Measurements from ENCODE around the gene CPAMD8.
A peak's percentile ranks its signal among the peaks of the same experiment; 100 is the strongest.

Gene CPAMD8

DNA sequence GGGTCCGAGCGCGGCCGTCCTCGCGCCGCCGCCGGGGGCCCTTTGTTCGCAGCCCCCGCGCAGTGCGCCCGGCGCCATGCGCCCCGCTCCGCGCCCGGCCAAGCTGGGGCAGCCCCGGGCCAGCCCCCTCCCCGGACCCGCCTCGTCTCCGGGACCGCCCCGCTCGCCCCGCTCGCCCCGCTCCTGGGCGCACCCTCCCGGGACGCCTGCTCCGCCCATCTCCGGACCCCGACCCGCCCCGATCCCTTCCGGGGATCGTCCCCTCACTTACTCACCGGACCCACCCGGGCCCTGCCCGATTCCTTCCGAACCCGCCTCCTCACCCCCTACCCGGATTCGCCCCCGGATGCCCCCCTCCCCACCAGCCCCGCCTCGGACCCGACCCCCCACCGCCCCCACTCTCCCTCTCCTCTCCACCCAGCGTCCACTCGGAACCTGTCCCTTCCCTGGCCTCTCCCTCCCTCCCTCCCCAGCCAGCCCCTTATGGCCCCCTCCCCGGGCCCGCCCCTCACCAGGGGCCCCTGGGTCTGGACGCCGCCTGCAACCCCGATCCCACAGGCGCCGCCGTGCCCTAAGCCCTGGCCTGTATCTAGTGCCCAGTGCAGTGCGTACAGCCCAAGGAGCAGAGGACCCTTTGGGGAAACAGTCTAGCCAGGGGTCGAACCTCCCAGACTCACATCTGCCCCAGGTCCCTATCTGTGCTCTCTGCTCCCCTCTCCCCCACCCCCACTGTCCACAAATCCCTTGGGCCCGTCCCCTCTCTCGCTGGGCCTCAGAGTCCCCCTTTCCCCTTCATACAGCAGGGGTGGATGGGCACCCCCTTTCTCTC, at the start of gene CPAMD8:
CPAMD8 (minus strand) TSS at position 105 of the 829 bp plus-strand sequence. CDS start 168 bp downstream, outside the sequence.
- DNase-seq = no peak

DNA sequence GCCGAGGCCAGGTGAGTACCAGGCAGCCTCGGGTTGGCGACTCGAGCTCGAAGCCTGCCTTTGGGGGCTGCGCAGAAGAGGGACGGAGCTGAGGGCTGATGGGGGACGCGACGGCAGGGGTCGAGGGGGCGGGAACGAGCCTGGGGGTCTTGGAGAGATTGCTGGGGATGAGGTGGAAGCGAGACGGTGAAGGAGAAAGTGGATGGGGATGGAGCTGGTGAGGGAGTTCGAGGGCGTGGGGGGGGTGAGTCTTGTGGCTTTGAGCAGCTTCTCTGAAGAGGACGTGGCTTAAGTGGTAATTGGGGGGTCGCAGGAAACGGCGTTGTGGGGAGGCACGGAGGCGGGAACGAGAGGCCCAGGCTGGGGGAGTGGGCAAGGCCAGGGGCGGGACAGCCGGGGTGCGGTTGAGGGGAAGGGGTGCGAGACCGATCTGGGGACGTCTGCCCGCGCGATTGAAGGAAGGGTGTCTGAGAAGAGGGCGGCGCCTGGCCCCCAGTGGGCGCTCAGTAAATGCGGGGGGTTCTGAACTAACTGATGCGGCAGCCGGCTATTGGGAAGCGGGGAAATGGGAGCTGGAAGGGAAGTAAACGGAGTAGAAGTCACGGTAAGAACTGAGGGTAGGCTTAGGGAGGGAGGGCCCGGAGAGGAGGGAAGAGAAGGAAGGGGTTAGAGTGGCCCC, 49.4 kb upstream of the CPAMD8 start:
- DNase-seq = peak in 2 of 3 experiments; percentile 62 to 73

DNA sequence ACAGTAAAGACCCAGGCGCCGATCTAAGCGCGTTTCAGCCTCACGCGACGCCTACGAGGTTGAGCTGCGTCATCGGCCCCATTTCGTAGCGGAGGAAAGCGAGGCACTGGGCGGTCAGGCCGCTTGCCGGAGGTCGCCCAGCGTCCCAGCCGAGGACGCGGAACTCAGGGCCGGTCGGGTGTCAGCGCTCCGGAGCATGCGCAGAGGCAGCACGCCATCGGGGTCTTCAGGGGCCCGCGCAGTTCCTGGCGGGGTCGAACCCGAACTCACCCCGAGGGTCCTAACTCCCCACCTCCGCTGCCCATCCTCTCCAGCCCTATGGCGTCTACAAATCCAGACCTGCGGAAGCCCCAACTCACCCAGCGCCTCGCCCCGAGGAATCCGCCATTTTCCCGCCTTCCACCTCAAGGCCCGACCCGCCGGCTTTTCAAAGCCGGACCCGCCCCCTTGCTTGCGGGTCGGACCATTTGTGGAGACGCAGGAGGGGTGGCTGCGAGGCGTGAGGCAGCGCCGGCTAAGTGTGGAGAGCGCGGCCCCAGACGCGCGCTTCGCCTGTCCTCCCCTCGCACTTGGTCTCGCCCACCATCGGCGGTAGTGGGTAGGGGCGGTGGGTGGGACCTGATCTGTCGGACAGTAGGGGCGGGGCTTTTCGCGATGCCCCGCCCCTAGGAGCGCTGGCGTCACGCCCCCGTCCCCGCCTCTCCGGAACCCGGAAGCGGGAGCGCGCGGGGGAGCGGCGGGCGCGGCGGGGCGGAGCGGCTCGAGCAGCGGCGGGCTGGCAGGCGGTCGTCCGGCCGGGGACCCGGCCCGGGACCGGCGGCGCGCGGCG, 48.6 kb upstream of the CPAMD8 start, which contains the start of the genes HAUS8 and MYO9B:
HAUS8 (minus strand) TSS at position 418 of the 829 bp plus-strand sequence; CDS start at position 388, 30 bp downstream.
MYO9B (plus strand) TSS at position 743 of the 829 bp plus-strand sequence. CDS start 25,941 bp downstream, outside the sequence.
- DNase-seq = peak; percentile 95 to 99 (median 98)

DNA sequence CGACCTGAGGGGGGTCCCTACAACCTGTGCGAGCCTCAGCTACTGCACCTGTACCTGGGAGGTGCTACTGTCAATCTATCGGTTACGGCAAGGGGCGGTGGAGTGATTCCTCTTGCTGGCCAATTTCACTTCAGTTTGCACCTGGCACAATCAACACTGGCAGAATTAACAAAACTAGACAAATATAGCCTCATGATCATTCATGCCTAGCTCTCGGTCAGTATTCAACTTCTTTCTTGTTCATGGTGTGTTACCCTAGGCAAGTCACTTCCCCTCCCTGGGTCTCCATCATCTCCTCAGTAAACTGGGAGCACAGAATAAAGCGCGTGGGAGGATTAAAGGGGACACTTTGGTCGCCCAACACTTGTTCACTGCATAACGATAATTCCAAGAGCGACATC, 48.0 kb upstream of the CPAMD8 start:
- no peak for DNase-seq

DNA sequence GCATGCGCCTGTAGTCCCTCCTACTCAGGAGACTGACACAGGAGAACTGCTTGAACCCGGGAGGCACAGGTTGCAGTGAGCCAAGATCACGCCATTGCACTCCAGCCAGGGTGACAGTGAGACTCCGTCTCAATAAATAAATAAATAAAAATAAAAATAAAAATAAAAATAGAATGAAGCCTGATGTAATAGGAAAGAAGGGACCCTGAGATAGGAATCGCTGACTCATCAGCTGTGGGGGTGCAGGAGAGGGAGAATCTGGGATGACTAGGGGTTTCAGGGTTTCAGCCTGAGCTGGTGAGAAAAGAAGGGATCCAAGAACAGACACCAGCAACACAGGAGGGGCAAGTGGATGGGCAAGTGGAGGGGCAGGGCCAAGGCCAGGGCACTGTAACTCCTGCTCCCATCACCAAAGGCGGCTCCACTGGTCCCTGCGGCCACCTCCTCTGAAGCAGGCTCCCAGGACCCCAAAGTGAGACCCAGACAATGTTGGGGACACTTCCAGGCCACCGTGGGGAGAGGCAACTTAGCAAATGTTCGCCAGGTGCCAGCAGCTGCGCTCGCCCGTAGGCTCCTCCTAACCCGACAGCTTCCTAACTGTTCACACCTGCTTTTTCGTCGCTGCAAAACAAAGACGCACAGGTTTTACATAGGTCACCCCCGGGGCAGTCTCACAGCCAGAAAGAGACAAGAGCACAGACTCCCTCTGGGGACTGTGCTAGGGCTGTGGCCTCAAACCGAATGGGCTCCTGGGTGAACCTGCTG, 47.4 kb upstream of the CPAMD8 start:
- peak in 2 of 3 experiments; percentile 84 to 93 for DNase-seq

DNA sequence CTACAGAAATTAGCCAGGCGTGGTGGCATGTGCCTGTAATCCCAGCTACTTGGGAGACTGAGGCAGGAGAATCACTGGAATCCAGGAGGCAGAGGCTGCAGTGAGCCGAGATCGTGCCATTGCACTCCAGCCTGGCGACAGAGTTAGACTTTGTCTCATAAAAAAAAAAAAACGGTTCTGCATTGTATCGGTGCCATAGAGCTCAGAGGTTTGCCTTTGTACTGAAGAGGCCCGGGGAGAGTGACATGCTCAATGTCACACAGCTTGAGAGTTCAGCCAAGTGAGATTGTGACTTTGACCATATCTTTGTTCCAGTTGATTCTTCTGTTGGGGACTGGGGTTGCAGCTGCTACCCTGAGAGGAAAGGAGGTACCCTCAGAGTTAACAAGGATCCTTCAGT, 44.3 kb upstream of the CPAMD8 start:
- no peak for DNase-seq

DNA sequence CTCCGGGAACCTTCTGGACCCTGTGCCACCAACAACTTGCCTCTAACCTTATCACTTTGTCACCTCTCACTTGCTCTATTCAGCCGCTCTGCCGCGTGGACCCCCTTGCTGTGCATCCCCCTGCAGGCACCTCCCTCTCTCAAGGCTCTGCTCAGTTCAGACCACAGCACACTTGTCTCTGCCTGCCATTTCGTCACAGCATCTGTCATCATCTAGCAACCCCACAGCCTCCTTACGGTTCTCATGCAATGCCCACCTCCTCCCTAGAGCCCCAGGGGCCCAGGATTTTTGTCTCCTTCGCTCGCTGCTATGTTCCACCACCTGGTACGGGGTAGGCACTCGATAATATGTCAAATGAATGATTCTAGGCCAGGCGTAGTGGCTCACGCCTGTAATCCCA, 43.8 kb upstream of the CPAMD8 start:
- DNase-seq = no peak

DNA sequence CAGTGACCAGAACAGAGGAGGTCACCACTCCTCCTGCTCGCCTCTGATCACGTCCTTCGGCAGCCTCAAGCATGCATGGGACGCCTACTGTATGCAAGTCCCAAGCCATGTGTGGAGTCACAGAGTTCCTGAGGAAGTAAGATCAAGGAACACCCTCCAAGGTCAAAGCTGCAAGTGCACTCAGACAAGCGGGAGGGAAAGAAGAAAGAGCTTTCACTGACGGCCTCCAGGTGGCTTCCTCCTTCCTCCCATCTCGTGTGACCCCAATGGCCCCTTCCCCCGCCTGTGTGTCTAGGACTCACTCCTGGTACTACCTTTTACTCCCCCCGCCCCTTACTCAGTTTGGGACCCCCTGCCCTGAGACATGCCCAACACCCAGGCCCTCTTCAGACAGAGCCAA, 42.6 kb upstream of the CPAMD8 start:
- DNase-seq = no peak

DNA sequence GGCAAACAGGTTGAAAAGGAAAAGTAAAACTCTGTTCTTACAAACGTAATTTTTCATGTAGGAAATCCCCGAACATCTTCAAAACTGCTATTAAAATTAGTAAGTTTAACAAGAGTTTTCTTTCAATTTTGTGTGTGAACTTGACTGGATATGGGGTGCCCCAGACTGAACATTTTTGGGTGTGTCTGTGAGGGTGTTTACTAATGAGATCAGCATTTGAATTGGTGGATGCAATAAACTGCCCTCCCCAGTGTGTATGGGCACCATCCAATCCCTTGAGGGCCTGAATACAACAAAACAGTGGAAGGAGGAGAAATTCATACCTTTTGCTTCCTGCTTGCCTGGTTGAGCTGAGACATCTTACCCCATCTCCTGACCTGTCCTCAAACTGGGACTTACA, 36.8 kb upstream of the CPAMD8 start:
- no peak for DNase-seq

DNA sequence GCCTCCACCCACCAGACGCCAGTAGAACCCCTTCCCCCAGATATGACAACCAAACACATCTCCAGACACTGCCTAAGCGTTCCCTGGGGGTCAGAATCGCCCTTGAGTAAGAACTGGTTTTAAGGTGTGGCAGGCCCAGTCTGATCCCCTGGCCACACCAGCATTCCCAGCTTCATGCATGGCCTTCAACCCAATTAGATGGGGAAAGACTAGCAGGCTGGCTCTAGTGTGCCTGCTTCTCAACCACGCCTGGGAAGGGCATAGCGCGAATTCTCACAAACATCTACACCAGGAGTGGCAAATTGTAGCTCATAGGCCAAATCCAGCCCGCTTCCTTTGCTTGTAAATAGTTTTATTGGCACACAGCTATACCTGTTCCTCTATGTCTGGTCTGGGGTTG, 35.1 kb upstream of the CPAMD8 start:
- DNase-seq = no peak

DNA sequence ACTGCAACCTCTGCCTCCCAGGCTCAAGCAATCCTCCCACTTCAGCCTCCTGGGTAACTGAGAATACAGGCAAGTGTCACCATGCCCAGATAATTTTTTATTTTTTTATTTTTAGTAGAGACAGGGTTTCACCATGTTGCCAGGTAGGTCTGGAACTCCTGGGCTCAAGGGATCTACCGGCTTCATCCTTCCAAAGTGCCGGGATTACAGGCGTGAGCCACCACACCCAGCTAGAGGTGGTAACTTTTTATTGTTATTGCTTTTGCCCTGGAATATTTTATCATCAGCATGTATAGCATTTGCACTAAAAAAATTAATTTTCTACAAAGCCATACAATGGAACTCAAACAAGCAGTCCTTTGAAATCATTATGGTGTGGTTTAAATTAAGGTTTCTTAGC, 34.6 kb upstream of the CPAMD8 start:
- DNase-seq = no peak

DNA sequence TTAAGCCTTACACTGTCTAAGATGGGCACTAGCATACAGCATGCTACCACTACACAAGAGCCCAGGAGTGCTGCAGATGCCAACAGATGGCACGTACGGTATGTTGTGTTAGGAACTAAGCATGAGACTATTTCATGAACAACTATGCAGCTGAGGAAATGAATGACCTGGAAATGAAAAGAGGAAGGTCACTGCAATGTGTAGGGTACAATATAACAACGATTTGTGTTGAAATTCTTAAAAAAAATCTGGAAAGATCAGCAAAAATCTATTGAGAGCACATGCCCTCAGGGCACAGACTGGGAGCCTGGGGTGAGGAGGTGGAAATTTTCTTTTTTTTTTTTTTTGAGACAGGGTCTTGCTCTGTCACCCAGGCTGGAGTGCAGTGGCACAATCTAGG, 34.2 kb upstream of the CPAMD8 start:
- no peak for DNase-seq

DNA sequence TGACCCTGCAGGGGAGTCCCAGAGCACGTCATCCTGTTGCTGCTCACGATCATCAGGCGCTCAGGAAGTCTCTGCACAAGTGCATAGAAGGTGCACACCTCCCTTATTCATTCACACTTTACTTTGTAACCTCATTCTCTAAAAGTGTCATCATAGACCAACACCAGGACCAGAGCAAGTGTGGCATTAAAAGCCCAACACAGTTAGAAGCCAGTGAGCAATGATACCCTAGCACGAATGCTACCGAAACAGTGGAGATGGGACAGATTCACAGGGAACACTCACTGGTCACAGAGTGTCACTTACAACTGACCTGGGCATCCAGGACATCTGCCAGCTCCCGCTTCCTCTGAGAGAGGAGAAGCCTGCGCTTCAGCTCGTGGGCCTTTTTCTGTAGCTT, 31.6 kb upstream of the CPAMD8 start:
- peak in 2 of 3 experiments; percentile 43 to 54 for DNase-seq

DNA sequence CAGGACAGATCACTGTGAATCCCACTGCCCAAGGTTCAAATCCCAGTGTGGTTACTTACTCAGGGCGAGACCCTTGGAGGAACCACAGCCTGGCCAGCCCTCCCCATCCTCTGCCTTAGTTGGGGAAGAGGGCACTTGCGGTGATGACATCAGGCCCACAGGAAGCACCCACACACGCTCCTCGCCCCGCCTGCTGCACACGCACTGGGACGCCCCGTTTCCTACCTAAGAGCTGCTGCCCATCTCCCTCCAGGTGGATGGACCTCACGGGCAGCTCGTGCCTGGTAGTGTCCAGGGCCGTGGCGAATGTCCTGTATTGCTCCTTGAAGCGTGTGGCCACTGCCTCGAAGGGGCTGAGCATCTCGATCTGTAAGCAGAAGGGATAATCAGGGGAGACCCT, 29.0 kb upstream of the CPAMD8 start:
- DNase-seq = no peak

DNA sequence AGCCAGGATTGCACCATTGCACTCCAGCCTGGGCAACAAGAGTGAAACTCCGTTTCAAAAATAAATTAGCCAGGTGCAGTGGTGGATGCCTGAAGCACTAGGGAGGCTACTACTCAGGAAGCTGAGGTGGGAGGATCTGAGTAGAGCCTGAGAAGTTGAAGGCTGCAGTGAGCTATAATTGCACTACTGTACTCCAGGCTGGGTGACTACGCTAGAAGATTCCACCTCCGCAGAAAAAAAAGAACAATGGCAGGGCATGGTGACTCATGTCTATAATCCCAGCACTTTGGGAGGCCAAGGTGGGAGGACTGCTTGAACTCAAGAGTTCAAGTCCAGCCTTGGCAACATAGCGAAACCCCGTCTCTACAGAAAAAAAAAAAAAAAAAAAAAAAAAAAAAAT, 28.1 kb upstream of the CPAMD8 start:
- DNase-seq = no peak

DNA sequence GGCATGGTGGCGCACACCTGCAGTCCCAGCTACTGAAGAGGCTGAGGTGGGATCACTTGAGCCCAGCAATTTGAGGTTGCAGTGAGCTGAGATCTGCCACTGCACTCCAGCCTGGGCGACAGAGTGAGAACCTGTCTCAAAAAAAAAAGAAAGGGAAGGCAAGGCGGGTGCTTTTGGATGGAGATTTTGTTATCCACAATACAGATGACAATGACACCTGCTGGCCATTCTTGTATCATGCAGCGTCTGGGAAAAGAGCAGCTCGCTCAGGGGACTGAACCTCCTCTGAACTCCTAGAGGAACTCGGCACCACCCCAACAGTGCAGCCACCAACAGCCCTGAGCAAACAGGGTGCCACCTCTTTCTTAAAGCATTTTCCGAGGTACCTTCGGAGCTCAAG, 25.8 kb upstream of the CPAMD8 start:
- peak in 1 of 3 experiments; percentile 42 for DNase-seq

DNA sequence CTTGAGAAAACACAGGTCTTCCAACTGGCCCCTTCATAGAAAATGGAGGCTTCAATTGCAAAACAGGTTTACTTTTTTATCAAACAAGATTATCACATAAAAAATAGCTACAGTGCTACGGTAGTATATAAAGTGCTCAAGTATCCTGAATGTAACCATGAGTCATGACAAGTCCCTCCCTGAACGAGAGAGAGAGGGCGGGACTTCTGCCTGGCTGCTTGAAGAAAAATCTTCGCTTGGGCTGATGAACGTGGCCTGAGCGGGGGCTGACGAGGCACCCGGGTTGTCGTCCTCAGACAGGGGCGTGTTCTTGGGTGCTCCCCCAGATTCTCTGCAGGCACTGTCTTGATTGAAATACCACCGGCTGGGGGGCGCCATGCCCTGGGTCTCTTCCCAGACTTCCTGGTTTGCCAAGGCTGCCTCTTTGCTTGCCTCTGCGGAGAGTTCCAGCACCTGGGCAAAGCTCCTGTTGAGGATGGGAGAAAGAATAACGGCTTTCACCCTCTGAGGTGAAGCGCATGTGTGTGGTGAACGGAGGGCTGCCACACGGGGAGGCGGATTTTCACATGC, 23.2 kb upstream of the CPAMD8 start:
- DNase-seq = no peak

DNA sequence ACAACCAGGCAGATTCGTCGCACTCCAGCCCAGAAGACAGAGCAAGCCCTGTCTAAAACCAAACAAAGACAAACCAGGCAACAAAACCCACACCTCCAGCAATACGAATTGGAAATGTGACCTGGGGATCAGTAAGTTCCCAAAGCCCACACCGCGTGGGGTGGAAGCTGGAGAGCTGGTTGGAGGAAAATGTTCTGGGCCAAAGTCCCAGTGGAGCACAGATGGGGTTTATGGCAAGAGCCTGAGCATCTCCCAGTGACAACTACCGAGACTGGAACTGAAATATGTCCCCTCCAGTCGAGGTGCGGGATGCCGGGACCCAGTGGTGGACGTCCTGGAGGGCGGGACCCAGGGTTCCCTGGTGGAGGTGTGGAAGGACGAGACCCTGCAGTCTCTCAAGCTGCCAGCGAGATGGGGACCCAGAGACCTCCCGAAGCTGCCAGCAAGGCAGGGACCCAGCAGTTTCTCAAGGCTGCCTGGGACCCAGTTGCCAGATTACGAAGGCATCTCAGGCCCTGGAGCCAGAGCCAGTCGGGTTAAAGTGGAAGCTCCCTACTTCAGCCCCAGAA, 22.4 kb upstream of the CPAMD8 start:
- DNase-seq = no peak

DNA sequence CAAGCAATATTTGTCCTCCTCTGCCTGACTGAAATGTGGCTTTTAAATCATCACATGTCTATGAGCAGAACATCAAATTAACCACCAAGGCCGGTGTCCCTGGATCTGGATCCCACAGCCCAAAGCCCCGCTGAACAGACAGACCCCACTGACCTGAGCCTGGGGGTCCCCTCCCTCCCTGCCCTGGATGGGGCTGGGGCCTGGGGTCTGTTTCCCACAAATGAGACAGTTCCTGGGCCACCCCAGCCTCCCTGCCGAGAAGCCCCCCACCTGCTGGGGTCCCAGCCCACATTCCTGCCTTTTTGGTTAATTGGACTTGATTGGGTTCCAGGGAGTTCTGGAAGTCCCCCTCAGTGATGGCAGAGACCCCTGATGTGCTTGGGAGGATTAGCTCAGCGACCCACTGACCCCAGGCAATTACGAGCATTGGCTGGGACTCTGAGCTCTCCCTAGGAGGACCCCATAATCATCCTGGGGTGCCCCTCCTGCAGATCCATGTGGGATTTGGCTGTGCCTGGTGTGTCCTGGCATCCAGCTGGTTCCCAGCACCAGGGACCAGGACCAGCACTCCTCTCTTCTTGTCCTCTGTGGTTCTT, 19.4 kb upstream of the CPAMD8 start:
- DNase-seq = no peak

DNA sequence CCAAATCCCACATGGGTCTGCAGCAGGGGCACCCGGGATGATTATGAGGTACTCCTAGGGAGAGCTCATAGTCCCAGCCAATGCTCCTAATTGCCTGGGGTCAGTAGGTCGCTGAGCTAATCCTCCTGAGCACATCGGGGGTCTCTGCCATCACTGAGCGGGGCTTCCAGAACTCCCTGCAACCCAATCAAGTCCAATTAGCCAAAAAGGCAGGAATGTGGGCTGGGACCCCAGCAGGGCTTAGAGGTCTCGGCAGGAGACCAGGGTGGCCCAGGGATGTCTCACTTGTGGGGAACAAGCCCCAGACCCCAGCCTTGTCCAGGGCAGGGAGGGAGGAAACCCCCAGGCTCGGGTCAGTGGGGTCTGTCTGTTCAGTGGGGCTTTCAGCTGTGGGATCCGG, 17.1 kb upstream of the CPAMD8 start:
- no peak for DNase-seq

DNA sequence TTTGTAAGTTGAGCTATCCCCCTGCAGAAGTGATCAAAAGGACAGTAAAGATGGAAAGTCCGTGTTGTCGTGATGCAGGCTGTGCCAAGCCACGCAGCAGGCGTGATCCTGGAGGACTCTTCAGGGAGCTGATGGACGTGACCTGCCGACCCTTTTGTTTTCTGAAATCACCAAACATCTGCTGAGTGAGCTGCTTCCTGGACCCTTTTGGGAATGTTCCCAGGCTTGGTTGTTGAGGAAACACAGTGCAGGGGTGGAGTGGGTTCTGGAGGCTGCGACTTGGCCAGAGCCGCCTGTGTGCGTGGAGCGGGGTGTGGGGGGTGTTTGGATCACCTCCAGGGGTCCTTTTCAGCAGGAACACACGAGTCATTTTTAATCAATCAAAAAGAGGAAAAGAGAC, 15.4 kb upstream of the CPAMD8 start:
- peak in 2 of 3 experiments; percentile 45 to 67 for DNase-seq
